GM18519 (cell line): ENCODE data around the gene NME7.
"Not testable (repeated sequence)": the region's sequence is repeated elsewhere in the genome, so short reads cannot be mapped to it uniquely, and the experiment has no call there.

Source experiments
- ATAC-seq: cut with Tn5 transposase; IDR thresholded peaks from one replicate; pipeline ENCODE4 v1.9.1; 2021; ENCODE audit warnings: mild to moderate bottlenecking, moderate library complexity; ENCODE audit not compliant: unreplicated experiment, low FRiP score

NME7 gene

DNA sequence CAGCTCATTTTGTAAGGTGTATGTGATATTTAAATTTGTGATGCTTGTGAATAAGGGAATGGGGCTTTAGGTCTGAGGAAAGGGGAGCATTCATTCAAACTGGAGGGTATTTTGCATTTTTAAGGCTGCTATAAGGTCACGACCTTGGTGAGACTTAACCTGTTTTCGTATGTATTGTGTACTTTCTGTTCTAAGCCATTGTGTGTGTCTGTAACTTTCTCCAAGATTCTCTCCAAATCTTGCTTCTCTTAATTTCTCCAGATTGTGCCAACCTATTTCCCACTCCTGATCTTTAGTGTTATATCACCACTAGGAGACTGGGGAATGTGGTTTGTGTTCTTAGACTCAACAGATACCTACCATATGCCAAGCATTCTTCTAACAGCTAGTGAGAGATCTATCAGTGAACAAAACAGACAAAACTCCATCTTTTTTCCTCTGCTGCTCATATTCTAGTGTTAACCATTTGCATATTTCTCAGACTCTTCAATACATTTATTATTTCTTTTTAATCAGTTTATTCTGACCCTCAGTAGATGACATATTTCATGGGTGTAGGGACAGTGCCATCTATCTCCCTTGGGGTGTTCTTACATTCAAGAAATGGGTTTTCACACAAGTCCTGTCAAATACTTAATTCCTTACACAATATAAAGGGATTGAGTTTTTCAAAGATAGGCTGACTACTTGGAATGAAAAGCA, 233.6 kb downstream of the NME7 start:
- no peak for ATAC-seq

DNA sequence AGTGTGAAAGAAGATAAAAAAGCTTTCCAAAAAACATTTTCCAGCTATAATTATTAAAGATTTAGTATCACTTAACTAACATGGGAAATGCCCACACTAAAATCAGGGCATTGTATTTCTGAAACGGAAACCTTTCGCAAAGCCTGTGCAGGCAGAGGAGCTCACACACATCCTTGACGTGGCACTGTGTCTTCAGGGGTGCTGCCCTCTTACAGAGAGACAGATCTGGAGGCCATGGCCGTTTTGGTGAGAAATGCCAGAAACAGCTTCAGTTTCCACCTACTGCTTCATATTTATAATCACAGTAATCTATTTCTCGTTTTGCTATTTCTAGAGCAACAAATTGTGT, 234.4 kb downstream of the NME7 start:
- ATAC-seq = no peak

DNA sequence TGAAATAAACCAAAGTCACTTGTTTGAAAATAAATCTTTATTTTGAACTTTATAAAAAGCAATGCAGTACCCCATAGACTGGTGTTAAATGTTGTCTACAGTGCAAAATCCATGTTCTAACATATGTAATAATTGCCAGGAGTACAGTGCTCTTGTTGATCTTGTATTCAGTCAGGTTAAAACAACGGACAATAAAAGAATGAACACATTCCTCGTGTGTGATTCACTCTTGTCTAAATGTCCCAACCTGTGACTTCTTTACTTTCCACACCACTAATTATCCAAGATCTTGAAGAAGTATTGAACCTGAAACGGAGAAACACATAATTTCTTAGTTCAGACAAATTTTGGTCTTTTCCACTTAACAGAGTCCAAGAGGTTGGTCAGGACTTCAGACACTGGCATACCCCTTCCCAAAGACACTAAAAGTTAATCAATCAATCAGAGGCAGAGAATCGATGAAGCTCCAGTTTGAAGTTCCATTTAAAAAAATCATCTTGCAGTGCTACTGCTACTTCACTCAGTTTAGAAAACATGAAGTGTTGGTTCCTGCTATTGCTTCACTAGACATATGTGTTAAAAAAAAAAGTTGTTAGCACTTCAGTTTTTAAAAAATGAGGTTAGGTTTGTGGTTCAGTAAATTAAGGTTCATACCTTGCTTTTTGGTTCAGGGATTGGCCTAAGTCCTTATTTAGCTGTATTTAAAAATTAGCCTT, 234.9 kb downstream of the NME7 start:
- no peak for ATAC-seq

DNA sequence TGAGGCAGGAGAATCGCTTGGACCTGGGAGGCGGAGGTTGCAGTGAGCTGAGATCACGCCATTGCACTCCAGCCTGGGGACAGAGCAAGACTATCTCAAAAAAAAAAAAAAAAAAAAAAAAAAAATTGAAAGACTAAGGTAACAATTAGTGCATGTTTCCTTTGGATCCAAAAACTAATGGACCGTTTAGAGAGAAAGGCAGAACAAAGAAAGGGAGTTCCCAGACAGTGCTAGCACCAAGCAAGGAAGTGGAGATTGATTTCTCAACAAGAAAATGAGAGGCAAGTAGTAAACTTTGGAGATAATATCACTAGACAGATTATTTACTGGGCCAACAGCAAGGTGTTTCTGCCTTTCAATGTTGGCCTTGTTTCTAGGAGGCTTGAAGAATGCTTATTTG, 236.9 kb downstream of the NME7 start:
- ATAC-seq = no peak

DNA sequence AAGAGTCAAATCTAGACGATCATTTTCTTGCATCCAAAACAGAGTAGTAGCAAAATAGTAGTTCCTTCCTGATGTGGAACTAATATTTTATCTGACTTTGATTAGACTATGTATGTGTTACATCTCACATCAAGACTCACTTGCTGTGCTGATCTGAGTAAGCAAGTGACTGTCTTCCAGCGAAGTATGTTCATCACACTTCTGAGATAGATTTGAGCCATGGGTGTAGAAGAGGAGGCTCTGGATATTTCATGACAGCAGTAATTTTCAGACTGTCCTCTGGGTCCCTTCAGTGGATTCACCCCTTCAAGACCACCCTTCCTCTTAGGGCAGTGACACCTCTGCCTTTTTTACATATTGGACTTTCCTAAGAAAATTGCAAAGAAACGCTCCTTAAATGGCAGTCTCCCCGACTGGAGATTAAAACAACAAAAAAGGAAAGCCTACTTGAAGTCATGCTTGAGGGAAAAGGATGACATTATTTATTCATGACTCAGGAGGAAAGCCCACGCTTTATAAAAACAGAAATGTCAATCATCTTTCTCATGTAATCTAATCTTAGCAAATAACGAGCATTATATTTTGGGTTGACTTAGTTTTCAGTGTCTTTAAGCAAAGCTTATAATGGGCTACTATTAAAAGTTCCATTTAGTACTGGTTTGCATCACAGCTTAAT, 238.3 kb downstream of the NME7 start:
- ATAC-seq = no peak

DNA sequence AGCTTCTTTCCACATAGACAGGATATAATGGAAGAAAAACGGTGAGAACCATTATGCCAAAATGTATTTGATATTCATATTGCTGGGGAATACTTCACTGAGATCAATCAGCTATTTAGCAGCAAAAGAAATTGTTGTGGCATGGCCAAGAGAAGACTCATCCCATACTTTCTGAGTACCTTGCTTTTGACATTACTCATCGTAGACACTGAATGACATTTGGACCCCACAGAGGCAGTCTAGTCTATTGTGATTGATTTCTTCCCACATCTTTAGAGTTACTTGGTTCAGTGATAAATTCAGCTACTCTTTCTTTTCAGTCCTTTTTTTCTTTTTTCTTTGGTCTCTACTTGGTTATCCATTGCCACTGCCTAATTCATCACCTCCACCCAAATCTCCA, 239.0 kb downstream of the NME7 start:
- ATAC-seq = no peak

DNA sequence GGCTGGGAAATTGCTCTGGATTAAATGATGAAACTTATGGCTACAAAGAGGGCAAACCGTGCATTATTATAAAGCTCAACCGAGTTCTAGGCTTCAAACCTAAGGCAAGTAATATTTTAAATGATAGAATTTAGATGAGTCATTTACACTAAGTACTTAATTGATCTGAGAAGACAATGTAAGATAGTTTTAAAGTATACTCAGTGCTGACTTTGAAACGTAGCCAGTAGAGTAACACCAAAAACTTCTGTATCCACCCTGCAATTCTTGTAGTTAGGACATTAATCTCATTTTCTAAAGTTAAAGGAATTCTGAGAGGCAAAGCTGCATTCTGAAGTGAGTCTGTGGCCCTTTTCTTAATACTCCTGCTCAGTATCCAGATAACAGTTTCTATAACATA, 240.3 kb downstream of the NME7 start:
- ATAC-seq = no peak

DNA sequence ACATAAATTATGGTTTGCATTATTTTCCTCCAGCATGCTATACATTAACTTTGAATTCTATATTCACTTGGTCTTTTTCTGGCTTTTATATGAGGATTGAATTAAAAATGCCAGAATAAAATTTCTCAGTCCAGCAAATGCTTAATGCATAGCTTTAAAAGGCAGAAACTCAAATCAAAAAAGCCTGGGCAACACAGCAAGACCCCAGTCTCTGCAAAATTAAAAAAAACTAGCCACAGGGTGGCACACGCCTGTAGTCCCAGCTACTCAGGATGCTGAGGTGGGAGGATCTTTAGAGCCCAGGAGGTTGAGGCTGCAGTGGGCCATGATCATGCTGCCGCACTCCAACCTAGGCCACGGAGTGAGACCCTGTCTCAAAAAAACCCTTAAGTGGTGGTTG, 241.3 kb downstream of the NME7 start:
- ATAC-seq = no peak

DNA sequence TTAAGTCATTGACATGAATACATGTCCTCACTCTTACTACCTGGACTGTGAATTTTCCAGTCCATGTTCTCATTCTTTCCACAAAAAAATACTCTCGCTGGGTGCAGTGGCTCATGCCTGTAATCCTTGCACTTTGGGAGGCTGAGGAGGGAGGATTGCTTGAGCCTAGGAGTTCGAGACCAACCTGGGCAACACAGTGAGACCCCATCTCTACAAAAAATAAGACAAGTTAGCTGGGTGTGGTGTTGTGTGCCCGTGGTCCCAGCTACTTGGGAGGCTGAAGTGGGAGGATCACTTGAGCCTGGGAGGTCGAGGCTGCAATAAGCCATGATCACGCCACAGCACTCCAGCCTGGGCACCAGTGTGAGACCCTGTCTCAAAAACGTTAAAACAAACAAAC, 242.0 kb downstream of the NME7 start:
- not testable (repeated sequence) for ATAC-seq

DNA sequence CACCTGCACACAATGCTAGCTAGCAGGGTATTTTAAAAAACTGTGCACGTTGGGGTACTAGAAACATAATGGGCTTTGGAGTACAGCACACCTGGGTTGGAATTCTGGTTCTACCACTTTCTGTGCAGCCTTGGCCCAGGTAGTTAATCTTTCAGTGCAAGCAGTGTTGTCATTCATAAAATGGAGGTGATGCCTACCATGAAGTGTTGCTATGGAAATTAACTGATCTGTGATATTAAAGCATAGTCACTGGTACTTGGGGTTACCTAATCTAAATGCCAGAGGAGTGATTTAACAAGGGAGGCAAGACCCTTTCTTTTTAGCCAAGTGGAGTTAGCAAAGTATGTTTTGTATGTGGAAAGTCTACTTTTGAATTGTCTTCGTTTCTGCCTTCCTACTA, 243.1 kb downstream of the NME7 start:
- no peak for ATAC-seq

DNA sequence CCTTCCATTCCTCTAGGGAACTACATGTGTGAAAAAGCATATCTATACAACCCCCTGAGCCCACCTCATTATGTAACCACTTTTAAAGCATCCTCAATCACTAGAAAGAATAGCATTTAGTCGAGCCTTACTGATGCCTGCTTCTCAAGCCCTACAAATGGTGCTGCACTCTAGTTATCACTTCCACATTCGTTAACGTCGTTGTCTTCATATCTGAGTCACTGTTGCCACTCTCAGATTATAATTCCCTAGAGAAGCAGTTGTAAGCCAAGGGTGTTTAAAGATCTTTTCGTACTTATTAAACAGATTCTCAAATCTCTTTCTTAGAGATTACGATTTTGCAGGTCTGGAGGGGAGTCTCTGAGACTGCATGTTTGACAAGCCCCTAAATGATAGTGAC, 244.6 kb downstream of the NME7 start:
- ATAC-seq = peak; percentile 68

DNA sequence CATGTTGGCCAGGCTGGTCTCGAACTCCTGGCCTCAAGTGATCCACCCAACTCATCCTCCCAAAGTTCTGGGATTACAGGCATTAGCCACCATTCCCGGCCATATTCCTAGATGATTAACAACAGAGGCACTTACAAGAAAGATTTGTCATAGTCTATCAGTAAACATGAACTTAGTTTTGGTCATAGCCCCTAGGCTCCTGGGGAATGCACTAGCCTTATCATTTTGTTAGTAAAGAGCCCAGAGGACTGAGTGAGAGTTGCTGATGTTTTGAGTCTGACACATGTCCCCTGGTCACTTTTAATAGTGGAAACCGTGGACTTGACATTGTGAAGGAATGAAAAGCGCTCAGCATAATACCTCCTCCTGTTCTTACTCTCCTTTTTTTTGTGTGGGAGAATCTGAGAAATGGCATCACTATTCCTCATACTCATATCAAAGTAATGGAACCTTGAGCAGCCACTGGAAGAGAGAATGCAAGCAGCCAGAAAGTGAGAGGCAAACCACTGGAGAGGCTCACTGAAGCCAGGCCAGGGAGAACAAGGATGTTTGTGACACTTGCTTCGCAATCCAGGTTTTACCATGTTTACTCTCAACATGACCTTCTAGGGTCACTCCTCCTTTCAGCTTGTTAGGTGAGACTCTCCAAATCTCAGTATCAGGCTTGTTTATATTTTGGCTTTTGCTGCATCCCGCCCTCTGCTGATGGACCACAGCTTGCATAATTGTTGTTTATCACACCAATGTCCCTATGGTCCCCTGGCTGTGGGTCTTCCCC, 246.3 kb downstream of the NME7 start:
- ATAC-seq = no peak

DNA sequence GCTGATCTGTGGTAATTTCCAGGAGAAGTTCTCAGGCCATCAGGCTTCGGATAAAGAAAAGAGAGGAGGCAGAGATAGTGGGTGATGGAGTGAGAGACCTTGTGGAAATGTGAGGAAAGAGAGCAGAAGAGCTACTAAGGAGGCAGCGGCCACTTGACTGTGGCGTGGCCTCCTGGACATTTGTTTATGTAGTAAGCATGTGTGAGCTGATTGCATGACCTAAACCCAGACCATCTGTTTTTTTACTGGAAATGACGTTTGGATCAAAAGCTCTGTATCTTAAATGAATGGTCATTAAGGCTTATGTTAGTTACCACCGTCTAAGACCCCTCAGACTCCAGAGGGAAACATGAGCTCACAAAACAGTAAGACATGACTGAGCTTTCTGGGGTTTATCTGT, 247.5 kb downstream of the NME7 start:
- no peak for ATAC-seq

DNA sequence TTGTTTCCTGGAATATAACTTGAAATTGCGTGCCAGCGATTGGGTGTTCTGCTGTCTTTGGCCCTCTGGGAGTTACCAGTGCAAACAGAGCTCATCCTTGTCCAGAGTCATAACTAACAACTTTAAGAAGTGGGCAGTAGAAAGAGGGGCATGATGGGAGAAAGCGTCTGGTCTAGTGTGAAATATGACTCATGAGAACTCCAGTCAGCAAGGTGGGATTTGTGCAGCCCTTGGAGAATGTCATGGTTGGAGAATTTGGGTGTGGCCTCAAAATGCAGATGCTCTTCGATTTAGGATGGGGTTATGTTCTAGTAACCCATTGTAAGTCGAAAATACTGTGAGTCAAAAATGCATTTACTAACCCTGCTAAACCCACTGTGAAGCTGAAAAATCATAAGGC, 248.2 kb downstream of the NME7 start:
- ATAC-seq = no peak

DNA sequence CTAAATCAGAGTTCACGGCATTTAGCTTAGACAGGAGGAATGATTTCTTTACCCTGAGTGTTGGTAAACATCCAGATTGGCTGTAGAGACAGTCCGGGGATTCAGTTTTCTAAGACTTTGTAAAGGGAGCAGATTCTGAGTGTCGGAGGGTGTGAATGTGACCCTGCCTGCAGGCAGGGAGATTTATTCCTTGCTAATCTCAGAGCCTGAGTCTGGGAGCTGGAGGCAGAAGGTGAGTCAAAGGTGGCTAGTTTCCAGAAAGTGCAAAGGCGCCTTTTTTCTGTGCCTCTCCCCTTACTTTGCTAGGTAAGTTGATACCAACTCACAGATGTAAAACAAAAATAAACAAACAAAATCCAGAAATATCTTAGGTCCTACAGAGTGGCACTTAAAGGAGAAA, 249.4 kb downstream of the NME7 start:
- ATAC-seq = no peak

DNA sequence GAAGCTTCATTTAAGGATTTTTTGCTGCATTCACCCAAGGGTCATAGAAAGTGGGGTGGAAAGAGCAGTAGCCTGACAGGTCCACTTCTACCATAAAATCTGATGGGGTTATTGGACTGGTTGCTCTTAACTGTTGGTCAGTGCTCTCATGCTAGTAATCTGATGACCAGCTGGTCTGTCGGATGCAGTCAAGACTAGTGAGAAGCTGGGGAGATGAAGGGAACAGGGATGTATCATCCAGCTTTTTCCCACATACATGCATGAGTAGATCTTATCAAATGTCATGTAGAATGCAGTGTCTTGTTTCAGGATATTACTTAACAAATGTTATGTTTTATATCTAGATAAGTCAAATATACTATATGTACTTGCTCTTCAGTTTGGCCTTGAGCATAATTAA, 250.0 kb downstream of the NME7 start:
- no peak for ATAC-seq

DNA sequence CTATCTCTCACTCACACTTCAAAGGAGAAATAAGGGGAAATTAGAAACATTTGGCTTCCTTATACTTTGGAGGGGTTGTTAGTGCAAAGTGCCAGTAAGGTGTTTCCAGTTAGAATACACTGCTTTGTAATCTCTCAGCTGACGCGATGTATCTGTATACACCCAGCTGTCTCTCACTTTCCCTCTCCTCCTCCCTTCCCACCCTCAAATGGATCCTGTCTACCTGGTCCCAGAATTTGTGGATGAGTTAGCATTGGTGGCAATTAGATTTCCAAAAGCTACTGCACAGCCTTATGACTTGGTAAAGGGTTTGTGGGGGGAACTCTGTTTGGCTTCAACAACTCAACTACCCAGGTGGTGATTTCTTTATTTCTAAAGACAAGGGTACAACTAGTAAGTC, 250.6 kb downstream of the NME7 start:
- no peak for ATAC-seq

DNA sequence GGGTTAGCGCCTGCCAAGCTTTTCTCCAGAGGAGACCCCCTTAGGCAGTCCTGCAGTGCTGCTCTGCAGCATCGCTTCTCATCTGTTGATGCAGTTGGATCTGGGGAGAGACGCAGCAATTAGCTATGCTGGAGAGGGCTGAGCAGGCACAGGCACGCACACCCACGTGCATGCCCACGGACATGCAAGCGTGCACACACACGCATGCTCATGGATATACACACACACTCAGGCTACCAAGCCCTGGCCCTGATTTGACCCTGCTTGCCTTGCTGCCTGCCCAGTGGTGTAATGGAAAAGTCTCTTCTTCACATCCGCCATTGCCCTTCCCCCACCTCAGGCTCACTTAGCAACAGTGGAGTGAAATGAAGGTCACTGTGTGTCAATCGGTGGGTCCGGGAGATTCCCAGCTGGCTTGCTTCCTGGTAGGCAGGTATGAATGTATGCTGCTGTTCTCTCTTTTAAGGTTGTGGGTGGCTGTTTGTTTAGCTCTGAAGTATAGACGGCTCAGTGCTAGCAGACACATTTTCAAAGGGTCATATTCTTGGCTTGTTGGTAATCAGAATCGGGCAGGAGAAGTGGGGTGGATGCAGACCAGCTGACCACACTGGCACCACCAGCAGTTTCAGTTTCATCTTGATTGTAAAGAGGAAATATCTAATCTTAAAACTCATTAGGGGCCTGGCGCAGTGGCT, 251.6 kb downstream of the NME7 start:
- ATAC-seq = no peak

DNA sequence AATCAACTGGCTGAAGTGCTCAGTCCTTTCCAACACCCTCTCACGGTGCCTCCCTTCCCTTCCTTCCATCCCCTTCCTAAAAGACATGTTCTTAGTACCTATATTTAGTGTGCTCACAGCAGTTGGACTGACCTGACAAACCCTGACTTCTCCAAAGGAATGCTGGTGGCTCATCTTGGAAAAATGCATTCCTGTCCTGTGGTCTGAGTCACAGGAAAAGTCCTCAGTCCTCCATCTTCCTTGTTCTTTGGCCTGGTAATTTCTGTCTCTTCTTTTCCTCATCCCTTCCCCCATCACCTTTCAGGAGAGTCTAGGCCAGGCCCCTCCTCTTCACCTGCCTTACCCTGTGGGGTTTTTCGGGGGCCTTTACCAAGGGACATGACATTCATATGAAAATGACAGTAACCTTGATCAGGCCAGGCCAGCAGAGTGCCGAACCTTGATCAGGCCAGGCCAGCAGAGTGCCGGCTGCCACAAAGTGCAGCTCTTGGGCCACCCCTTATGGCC, 253.9 kb downstream of the NME7 start:
- no peak for ATAC-seq

DNA sequence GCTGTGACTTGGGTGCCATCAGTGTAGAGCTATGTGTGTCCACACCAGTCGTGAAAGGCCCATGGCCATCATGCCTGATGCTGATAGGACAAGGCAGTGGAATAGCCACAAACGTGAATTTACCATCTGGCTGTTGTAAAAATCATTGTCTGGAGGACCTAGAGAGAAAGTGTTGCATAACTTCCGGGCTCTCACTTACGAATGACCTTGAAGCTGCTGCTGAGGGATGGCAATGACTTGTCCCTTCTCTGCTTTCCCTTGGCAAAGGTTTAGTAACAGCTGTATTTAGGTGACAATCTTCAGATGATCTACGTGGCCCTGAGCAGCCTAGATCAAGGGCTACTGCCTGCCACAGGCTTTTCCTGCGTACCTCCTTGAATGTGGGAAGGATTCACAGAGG, 255.4 kb downstream of the NME7 start:
- ATAC-seq = no peak
